ENCODE measurements around the gene EXOC4. TPM values are rescaled to one million over a fixed set of nuclear protein-coding genes. Genes with fewer than 3 reads are reported as not detected.

Gene EXOC4
- total RNA-seq, 1 donor from 2014 or later, result 41.3 TPM

- TF ChIP-seq, protein P1, sequence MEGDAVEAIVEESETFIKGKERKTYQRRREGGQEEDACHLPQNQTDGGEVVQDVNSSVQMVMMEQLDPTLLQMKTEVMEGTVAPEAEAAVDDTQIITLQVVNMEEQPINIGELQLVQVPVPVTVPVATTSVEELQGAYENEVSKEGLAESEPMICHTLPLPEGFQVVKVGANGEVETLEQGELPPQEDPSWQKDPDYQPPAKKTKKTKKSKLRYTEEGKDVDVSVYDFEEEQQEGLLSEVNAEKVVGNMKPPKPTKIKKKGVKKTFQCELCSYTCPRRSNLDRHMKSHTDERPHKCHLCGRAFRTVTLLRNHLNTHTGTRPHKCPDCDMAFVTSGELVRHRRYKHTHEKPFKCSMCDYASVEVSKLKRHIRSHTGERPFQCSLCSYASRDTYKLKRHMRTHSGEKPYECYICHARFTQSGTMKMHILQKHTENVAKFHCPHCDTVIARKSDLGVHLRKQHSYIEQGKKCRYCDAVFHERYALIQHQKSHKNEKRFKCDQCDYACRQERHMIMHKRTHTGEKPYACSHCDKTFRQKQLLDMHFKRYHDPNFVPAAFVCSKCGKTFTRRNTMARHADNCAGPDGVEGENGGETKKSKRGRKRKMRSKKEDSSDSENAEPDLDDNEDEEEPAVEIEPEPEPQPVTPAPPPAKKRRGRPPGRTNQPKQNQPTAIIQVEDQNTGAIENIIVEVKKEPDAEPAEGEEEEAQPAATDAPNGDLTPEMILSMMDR (conservative IDR thresholded peaks at IDR 0.05; ENCODE audit: low read depth, low read length), result no peak
- no peak overlapping the region for H3K4me3 ChIP-seq (ENCODE audit: low read depth, low read length)
- no peak for DNase-seq (ENCODE audit: low read depth)
Measured at GRCh38 chr7:133478591-133479135, 225.8 kb downstream of the EXOC4 start.

GRCh38 chr7:133479456-133480065 lies 226.7 kb downstream of the EXOC4 start:
- no peak overlapping the region for H3K4me3 ChIP-seq (ENCODE audit: low read depth, low read length)
- TF ChIP-seq, protein P1 (conservative IDR thresholded peaks at IDR 0.05; ENCODE audit: low read depth, low read length), result no peak
- DNase-seq (ENCODE audit: low read depth), result no peak

- no peak for DNase-seq (ENCODE audit: low read depth)
- H3K4me3 ChIP-seq (ENCODE audit: low read depth, low read length), result no peak overlapping the region
- TF ChIP-seq, protein P1 (conservative IDR thresholded peaks at IDR 0.05; ENCODE audit: low read depth, low read length), result no peak
Measured at GRCh38 chr7:133480868-133481267, 228.0 kb downstream of the EXOC4 start.

DNA sequence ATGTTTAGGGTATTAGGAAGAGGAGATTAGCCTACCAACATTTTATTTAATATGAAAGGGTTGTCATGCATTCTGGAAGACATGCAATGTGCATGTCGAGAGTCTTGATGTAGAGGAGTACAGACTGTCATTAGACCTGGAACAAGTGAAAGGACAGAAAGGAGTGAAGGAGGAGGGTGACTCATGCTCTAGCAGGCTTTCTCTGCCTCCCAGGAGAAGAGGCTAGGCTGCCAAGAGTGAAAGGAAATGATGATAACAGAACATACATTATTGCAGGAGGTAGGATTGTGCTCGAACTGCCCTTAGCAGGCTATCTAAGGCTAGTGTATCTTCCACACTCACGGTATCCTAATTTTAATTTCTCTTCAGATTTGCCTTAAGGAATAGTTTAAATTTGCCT lies 228.8 kb downstream of the EXOC4 start:
- DNase-seq (ENCODE audit: low read depth), result no peak
- TF ChIP-seq, protein P1 (conservative IDR thresholded peaks at IDR 0.05; ENCODE audit: low read depth, low read length), result no peak
- H3K4me3 ChIP-seq (ENCODE audit: low read depth, low read length), result no peak overlapping the region

- TF ChIP-seq, protein P1 (conservative IDR thresholded peaks at IDR 0.05; ENCODE audit: low read depth, low read length), result no peak
- no peak overlapping the region for H3K4me3 ChIP-seq (ENCODE audit: low read depth, low read length)
- DNase-seq (ENCODE audit: low read depth), result no peak
Measured at GRCh38 chr7:133482599-133482998, 229.7 kb downstream of the EXOC4 start.

DNA sequence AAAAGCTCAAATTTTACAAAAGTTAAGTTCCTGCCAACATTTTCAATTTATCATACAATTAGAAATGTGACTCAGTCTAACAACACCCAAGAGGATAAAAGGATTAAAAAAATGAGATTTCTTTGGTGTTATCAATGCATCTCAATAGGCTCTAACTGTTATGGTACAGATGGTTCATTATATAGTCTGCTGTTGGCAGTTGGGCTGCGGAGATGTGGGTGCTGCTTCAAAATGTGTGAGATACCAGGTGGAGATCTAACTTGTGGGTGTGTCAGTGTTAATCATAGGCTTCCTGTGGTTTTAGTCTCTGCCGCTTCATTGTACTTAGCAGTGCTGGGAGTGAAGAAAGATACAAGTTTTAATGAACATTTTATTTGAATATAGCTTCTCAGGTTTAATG lies 231.2 kb downstream of the EXOC4 start:
- TF ChIP-seq, protein P1 (conservative IDR thresholded peaks at IDR 0.05; ENCODE audit: low read depth, low read length), result no peak
- H3K4me3 ChIP-seq (ENCODE audit: low read depth, low read length), result no peak overlapping the region
- DNase-seq (ENCODE audit: low read depth), result no peak

GRCh38 chr7:133489906-133490305 lies 237.0 kb downstream of the EXOC4 start:
- no peak for DNase-seq (ENCODE audit: low read depth)
- no peak overlapping the region for H3K4me3 ChIP-seq (ENCODE audit: low read depth, low read length)
- TF ChIP-seq, protein P1 (conservative IDR thresholded peaks at IDR 0.05; ENCODE audit: low read depth, low read length), result no peak
